Transverse colon (tissue), 4 donors: ENCODE data around the gene RAB35. TPM values are rescaled to one million over a fixed set of nuclear protein-coding genes. Genes with fewer than 3 reads are reported as not detected.

Experiments
- DNase-seq: peaks from one replicate; pipeline ENCODE4 v3.0.0-alpha.2; 2019
- H3K27ac ChIP-seq, 4 donors: fragments of 200-600 bp; sonication (generic); 2 replicates each; pipeline ENCODE4 v1.5.1; 2016 to 2018; ENCODE audit warnings: inconsistent platforms in 4 of 4
- H3K27me3 ChIP-seq: fragments of 200-600 bp; sonication (generic); 2 replicates; pipeline ENCODE4 v1.5.1; 2017; ENCODE audit warnings: inconsistent platforms
- H3K36me3 ChIP-seq, 4 donors: fragments of 200-600 bp; sonication (generic); 2 replicates each; pipeline ENCODE4 v1.5.1; 2017 to 2019; ENCODE audit warnings: inconsistent platforms in 4 of 4
- H3K4me1 ChIP-seq, 4 donors: fragments of 200-600 bp; sonication (generic); 2 replicates each; pipeline ENCODE4 v1.5.1; 2017 to 2020; ENCODE audit warnings: inconsistent platforms in 4 of 4
- H3K4me3 ChIP-seq, 4 donors: fragments of 200-600 bp; sonication (generic); 1 replicate in 1 of 4; 2 replicates in 3 of 4; pipeline versions ENCODE4 v1.5.1 to v1.6.1; 2017 to 2019; ENCODE audit warnings: inconsistent platforms in 4 of 4
- H3K9me3 ChIP-seq, 2 donors: fragments of 200-600 bp; sonication (generic); 2 replicates each; pipeline ENCODE4 v1.5.1; 2017 to 2019; ENCODE audit warnings: inconsistent platforms in 2 of 2
- EP300 ChIP-seq: sonication (generic); formaldehyde crosslinking; IDR thresholded peaks from one replicate; pipeline ENCODE4 v1.6.1; 2017; ENCODE audit warnings: antibody characterized with exemption, low read depth
- POLR2A ChIP-seq: fragments of 450-650 bp; IDR thresholded peaks from one replicate; pipeline ENCODE4 v1.6.1; 2016; ENCODE audit warnings: antibody characterized with exemption, mild to moderate bottlenecking, moderate library complexity
- POLR2AphosphoS5 ChIP-seq, 3 donors: sonication (generic); formaldehyde crosslinking; IDR thresholded peaks; one replicate each; pipeline ENCODE4 v1.6.1; 2016; ENCODE audit warnings: antibody characterized with exemption in 3 of 3
- WGBS, 2 donors: methylation state at CpG; one replicate each; pipeline ENCODE4 v1.1.5; 2018; ENCODE audit warnings: low coverage in 1 of 2; 5-methylcytosine and 5-hydroxymethylcytosine counted together
- in situ Hi-C, 4 donors: fragments of 200-750 bp; cut with MboI; loops; one replicate each; pipeline versions ENCODE4 v1.15.0 to v1.15.1; 2017; ENCODE audit warnings: low sequenced_read_pairs in 3 of 4, low pct_ligation_motif_present in 1 of 4, low pct_unique_long_range_greater_than_20kb in 1 of 4
- intact Hi-C: fragments of 100-400 bp; cut with DNase I; formaldehyde crosslinking; loops from one replicate; pipeline ENCODE4 v1.15.1; 2023; ENCODE audit warnings: low total_unique reads
- total RNA-seq, 4 donors: library from RNA; depleted of rRNA; stranded (reverse); fragments of >200 nt; gene quantifications; one replicate each; pipeline ENCODE4 v1.1.0, GENCODE V29; 2016
- TF ChIP-seq, protein P1 (sequence below), 5 experiments: fragments of 200-600 bp in 3 of 5; fragments of 450-650 bp in 2 of 5; sonication (generic) in 3 of 5; IDR thresholded peaks; 1 replicate in 2 of 5; 2 replicates in 3 of 5; pipeline ENCODE4 v1.5.1; 2016 to 2017; ENCODE audit warnings: antibody characterized with exemption in 5 of 5, inconsistent platforms in 3 of 5, mild to moderate bottlenecking in 2 of 5, moderate library complexity in 1 of 5

Gene RAB35
- total RNA-seq, 4 donors from 2014 or later = 16.9 to 26.2 (median 22.2) TPM

DNA sequence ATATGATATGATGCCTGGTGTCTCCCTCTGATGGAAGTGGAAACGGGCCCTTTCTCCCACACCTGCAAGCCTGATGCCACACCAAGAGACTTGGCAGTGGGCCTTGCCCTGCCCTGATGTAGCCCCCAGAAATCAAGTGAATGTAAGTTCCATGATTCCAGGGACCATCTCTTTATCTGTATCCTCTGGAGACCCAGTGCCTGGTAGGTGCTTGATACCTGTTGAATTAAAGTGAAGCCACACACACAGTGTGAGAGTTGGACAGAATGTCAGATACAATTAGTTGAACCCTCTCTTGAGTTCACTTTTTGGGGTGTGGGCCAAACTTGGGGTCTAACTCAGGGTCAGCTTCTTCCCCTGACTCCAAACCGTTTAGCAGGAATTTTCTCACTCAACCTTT lies 4.8 kb upstream of the RAB35 start:
- H3K4me1 ChIP-seq = peaks cover 15 to 25% (median 17%) of the 10 kb centered on the region in 4 donors
- in situ Hi-C loops = no loop called here

DNA sequence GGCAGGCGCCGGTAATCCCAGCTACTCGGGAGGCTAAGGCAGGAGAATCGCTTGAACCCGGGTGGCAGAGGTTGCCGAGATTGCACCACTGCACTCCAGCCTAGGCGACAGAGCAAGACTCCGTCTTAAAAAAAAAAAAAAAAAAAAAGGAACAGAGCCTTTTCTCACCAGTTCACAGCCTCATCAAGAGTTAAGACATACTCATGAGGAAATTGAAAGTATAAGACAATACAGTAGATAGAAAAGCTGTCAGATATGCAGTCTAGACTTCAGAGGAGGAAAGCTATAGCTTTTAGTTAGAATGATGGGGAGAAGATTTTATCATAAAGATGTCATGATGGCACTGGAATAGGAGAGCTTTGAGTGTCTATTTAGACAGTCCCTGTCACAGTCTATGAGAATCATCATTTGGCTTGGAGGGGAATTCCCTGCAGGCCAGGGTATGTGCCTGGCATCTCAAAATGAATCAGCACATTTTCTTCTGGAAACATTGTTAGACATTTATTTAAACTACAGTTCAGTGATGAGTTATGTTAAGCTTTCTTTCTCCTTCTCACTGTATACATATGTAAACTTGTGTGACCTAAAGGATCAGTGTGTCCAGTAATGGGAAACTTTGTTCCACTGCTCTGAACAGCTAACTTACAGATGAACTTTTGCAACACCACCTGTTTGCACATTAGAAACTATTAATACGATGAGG lies 2.9 kb upstream of the RAB35 start:
- peak overlapping the region; percentile 27 to 98 (median 96) for H3K27ac ChIP-seq

More for the DNA sequence above, 4.8 kb upstream of the RAB35 start:
- no peak overlapping the region for H3K27ac ChIP-seq
- WGBS, 2 donors = 58 to 61% methylated on average over 2 of the region's 2 CpGs
- no peak overlapping the region for H3K4me3 ChIP-seq
- H3K9me3 ChIP-seq = no peaks in the 10 kb centered on the region
- intact Hi-C loops = no loop called here
- TF ChIP-seq, protein P1, sequence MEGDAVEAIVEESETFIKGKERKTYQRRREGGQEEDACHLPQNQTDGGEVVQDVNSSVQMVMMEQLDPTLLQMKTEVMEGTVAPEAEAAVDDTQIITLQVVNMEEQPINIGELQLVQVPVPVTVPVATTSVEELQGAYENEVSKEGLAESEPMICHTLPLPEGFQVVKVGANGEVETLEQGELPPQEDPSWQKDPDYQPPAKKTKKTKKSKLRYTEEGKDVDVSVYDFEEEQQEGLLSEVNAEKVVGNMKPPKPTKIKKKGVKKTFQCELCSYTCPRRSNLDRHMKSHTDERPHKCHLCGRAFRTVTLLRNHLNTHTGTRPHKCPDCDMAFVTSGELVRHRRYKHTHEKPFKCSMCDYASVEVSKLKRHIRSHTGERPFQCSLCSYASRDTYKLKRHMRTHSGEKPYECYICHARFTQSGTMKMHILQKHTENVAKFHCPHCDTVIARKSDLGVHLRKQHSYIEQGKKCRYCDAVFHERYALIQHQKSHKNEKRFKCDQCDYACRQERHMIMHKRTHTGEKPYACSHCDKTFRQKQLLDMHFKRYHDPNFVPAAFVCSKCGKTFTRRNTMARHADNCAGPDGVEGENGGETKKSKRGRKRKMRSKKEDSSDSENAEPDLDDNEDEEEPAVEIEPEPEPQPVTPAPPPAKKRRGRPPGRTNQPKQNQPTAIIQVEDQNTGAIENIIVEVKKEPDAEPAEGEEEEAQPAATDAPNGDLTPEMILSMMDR (IDR thresholded peaks at IDR 0.05) = no peak
- TF ChIP-seq POLR2A (no peak), EP300 (no peak), POLR2AphosphoS5 (IDR thresholded peaks at IDR 0.05) (no peak)
- H3K27me3 ChIP-seq = no peaks in the 10 kb centered on the region
- DNase-seq = no peak
- H3K36me3 ChIP-seq = no peaks in the 10 kb centered on the region

DNA sequence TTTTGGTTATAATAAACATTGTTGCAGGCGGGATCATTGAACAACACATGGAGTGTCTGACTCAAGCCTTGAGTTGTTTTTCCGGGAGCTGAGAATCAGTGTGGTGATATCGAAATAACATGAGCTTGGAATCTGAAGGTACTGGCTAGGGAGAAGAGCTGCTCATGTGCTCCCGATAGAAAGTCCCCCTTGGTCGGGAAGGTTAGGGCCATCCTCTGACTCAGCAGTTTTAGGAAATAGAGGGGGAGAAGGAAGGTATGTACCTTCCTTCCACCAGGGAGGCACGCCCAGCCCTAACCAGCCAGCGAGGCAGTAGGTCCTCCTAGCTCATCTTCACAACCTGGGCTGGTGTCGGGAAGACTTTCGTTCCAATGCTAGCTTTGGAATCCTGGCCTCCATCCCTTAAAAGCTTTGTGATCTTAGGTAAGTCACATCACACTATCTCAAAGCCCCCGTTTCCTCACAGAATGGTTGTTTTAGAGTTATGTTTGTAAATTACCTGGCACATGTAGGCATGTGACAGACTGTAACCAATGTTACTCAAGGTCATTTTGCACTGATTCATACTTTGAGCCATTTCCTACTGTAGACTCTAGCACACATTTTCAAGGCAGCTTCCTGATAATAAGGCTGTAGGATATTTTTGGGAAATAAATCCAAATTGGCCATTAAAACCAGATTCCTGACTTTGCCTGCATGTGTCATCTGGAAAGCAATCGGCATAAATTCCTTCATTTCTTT lies 1.9 kb upstream of the RAB35 start:
- H3K4me3 ChIP-seq = peak overlapping the region in 1 of 4 donors; percentile 94
- H3K36me3 ChIP-seq = no peaks in the 10 kb centered on the region
- H3K9me3 ChIP-seq = no peaks in the 10 kb centered on the region
- intact Hi-C loops (no loop called here), in situ Hi-C loops (no loop called here)
- no peaks in the 10 kb centered on the region for H3K27me3 ChIP-seq
- peaks cover 28 to 46% (median 31%) of the 10 kb centered on the region in 4 donors for H3K4me1 ChIP-seq
- no peak for DNase-seq
- TF ChIP-seq POLR2A = no peak
- 65 to 71% methylated on average over 5 to 11 of the region's 11 CpGs for WGBS, 2 donors
- peak overlapping the region; percentile 96 to 99 (median 97) for H3K27ac ChIP-seq

More for the DNA sequence above, 2.9 kb upstream of the RAB35 start:
- H3K4me3 ChIP-seq = no peak overlapping the region
- 63 to 78% methylated on average over 9 of the region's 9 CpGs for WGBS, 2 donors
- H3K4me1 ChIP-seq = peaks cover 27 to 41% (median 31%) of the 10 kb centered on the region in 4 donors
- no peaks in the 10 kb centered on the region for H3K9me3 ChIP-seq
- H3K36me3 ChIP-seq = no peaks in the 10 kb centered on the region
- H3K27me3 ChIP-seq = no peaks in the 10 kb centered on the region
- intact Hi-C loops (no loop called here), in situ Hi-C loops (no loop called here)
- no peak for TF ChIP-seq POLR2A
- TF ChIP-seq, protein P1 (IDR thresholded peaks at IDR 0.05) = no peak
- no peak for TF ChIP-seq POLR2AphosphoS5 (IDR thresholded peaks at IDR 0.05)
- TF ChIP-seq EP300 = no peak
- no peak for DNase-seq

DNA sequence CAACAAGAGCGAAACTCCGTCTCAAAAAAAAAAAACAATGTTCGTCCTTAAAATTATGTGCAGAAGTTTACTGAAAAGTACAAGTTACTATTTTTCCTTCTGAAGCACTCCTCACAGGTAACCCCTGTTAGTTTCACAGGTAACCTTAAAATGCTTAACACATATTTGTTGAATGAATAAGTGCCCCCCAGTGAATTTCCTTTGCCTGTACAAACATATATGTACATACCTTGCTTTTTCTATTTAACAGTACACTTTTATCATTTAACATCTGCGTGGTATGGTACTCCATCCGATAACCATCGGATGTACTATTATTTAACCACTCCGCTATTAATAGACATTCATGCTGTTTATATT lies 1.4 kb upstream of the RAB35 start:
- no peak for TF ChIP-seq EP300
- no peak for TF ChIP-seq POLR2AphosphoS5 (IDR thresholded peaks at IDR 0.05)
- no peak for TF ChIP-seq POLR2A
- TF ChIP-seq, protein P1 (IDR thresholded peaks at IDR 0.05) = no peak
- Histone ChIP-seq H3K4me3 (peak overlapping the region in 3 of 4 donors; percentile 77 to 94 (median 80)), H3K36me3 (no peaks in the 10 kb centered on the region), H3K4me1 (peaks cover 28 to 46% (median 31%) of the 10 kb centered on the region in 4 donors), H3K27ac (peak overlapping the region; percentile 96 to 99 (median 97)), H3K9me3 (no peaks in the 10 kb centered on the region), H3K27me3 (no peaks in the 10 kb centered on the region)
- no peak for DNase-seq
- intact Hi-C loops (no loop called here), in situ Hi-C loops (no loop called here)
- WGBS, 2 donors = 35 to 48% methylated on average over 7 of the region's 7 CpGs
